HEK293 (cell line): ENCODE results near the gene PTPRG.

ENCODE experiments used
- CTCF ChIA-PET: fragments of 350-600 bp; formaldehyde crosslinking; extraction: SDS; loops from one replicate; lab custom pipeline; 2021; ENCODE audit warnings: antibody characterized with exemption; lab: Yijun Ruan, JAX
- POLR2A ChIA-PET: fragments of 300-600 bp; formaldehyde crosslinking; extraction: SDS; loops from one replicate; lab custom pipeline; 2020; ENCODE audit warnings: antibody characterized with exemption, inconsistent platforms; lab: Yijun Ruan, JAX
- H3K27ac ChIP-seq: fragments of 200-500 bp; sonication (Bioruptor generic); 2 replicates; pipeline ENCODE4 v1.5.1; 2014; ENCODE audit warnings: low read depth, low read length, control low read depth, inconsistent platforms; ENCODE audit errors: extremely low read depth
- H3K36me3 ChIP-seq, 2 experiments: fragments of 200-500 bp in 1 of 2; sonication (Bioruptor generic) in 1 of 2; 1 replicate in 1 of 2; 2 replicates in 1 of 2; pipeline ENCODE4 v1.5.1; 2014 to 2017; ENCODE audit warnings: inconsistent platforms in 2 of 2, low read length in 2 of 2; ENCODE audit not compliant: control insufficient read depth in 2 of 2, insufficient read depth in 1 of 2
- H3K4me1 ChIP-seq: fragments of 200-500 bp; sonication (Bioruptor generic); 2 replicates; pipeline ENCODE4 v1.5.1; 2014; ENCODE audit warnings: mild to moderate bottlenecking, low read length, inconsistent platforms; ENCODE audit not compliant: control insufficient read depth, insufficient read depth
- H3K4me3 ChIP-seq: 2 replicates; pipeline ENCODE4 v1.5.1; 2011; ENCODE audit warnings: low read depth, mild to moderate bottlenecking, control low read depth, low read length, moderate library complexity
- H3K9me3 ChIP-seq: fragments of 200-500 bp; sonication (Bioruptor generic); 2 replicates; pipeline ENCODE4 v1.5.1; 2014; ENCODE audit warnings: low read depth, low read length, inconsistent platforms; ENCODE audit not compliant: control insufficient read depth, insufficient read depth
- KLF9 ChIP-seq: fragments of 450-650 bp; formaldehyde crosslinking; IDR thresholded peaks from 2 replicates; pipeline ENCODE4 v1.5.1; 2016; ENCODE audit warnings: missing biosample characterization, missing genetic modification characterization, low read depth
- REPIN1 ChIP-seq: fragments of 450-650 bp; formaldehyde crosslinking; IDR thresholded peaks from 2 replicates; pipeline ENCODE4 v1.5.1; 2017; ENCODE audit warnings: missing biosample characterization, missing genetic modification characterization, low read depth
- TCF7L2 ChIP-seq: IDR thresholded peaks from 2 replicates; pipeline ENCODE4 v1.6.1; 2011; ENCODE audit warnings: low read depth, mild to moderate bottlenecking, inconsistent platforms, low read length, moderate library complexity, borderline replicate concordance
- ZBTB1 ChIP-seq: fragments of 450-650 bp; formaldehyde crosslinking; IDR thresholded peaks from 2 replicates; pipeline ENCODE4 v1.5.1; 2016; ENCODE audit warnings: missing biosample characterization, missing genetic modification characterization
- ZNF112 ChIP-seq: fragments of 450-650 bp; formaldehyde crosslinking; IDR thresholded peaks from 2 replicates; pipeline ENCODE4 v1.5.0; 2017; ENCODE audit warnings: missing biosample characterization, missing genetic modification characterization
- ZNF121 ChIP-seq: fragments of 450-650 bp; formaldehyde crosslinking; IDR thresholded peaks from 2 replicates; pipeline ENCODE4 v1.5.1; 2016; ENCODE audit warnings: missing biosample characterization, missing genetic modification characterization
- ZNF184 ChIP-seq: fragments of 450-650 bp; IDR thresholded peaks from 2 replicates; pipeline ENCODE4 v1.5.1; 2018; ENCODE audit warnings: missing biosample characterization, mild to moderate bottlenecking, missing genetic modification characterization
- ZNF23 ChIP-seq: fragments of 450-650 bp; formaldehyde crosslinking; IDR thresholded peaks from 2 replicates; pipeline ENCODE4 v1.5.1; 2016; ENCODE audit warnings: missing biosample characterization, missing genetic modification characterization, borderline replicate concordance
- ZNF239 ChIP-seq: fragments of 450-650 bp; formaldehyde crosslinking; IDR thresholded peaks from 2 replicates; pipeline ENCODE4 v1.5.1; 2016; ENCODE audit warnings: missing biosample characterization, missing genetic modification characterization
- ZNF341 ChIP-seq: fragments of 450-650 bp; formaldehyde crosslinking; IDR thresholded peaks from 2 replicates; pipeline ENCODE4; 2016; ENCODE audit warnings: low read depth, missing biosample characterization, missing genetic modification characterization
- ZNF501 ChIP-seq: fragments of 450-650 bp; formaldehyde crosslinking; IDR thresholded peaks from 2 replicates; pipeline ENCODE4 v1.5.1; 2016; ENCODE audit warnings: missing biosample characterization, missing genetic modification characterization
- ZNF514 ChIP-seq: fragments of 450-650 bp; formaldehyde crosslinking; IDR thresholded peaks from 2 replicates; pipeline ENCODE4 v1.5.1; 2016; ENCODE audit warnings: missing biosample characterization, missing genetic modification characterization
- ZNF549 ChIP-seq: fragments of 450-650 bp; IDR thresholded peaks from 2 replicates; pipeline ENCODE4 v1.5.1; 2018; ENCODE audit warnings: missing biosample characterization, missing genetic modification characterization, mild to moderate bottlenecking, inconsistent platforms, moderate library complexity
- ZNF596 ChIP-seq: fragments of 450-650 bp; IDR thresholded peaks from 2 replicates; pipeline ENCODE4 v1.5.0; 2018; ENCODE audit warnings: missing biosample characterization, mild to moderate bottlenecking, missing genetic modification characterization, moderate library complexity
- ZNF629 ChIP-seq: fragments of 450-650 bp; formaldehyde crosslinking; IDR thresholded peaks from 2 replicates; pipeline ENCODE4 v1.5.1; 2017; ENCODE audit warnings: missing biosample characterization, missing genetic modification characterization
- ZNF658 ChIP-seq: fragments of 450-650 bp; formaldehyde crosslinking; IDR thresholded peaks from 2 replicates; pipeline ENCODE4; 2016; ENCODE audit warnings: missing biosample characterization, missing genetic modification characterization
- ZNF777 ChIP-seq: fragments of 450-650 bp; formaldehyde crosslinking; IDR thresholded peaks from 2 replicates; pipeline ENCODE4 v1.5.1; 2017; ENCODE audit warnings: missing biosample characterization, missing genetic modification characterization, borderline replicate concordance
- TF ChIP-seq, protein P1 (sequence below): IDR thresholded peaks from 2 replicates; pipeline ENCODE4 v1.6.1; 2011; ENCODE audit warnings: mild to moderate bottlenecking, low read depth, low read length, borderline replicate concordance
- TF ChIP-seq, protein P2 (sequence below): fragments of 450-650 bp; formaldehyde crosslinking; optimal IDR thresholded peaks from 2 replicates; pipeline ENCODE3; 2016; ENCODE audit warnings: missing biosample characterization, mild to moderate bottlenecking, missing genetic modification characterization
- TF ChIP-seq, protein P3 (sequence below): fragments of 450-650 bp; formaldehyde crosslinking; IDR thresholded peaks from 2 replicates; pipeline ENCODE4 v1.5.1; 2016; ENCODE audit warnings: missing biosample characterization, missing genetic modification characterization
- TF ChIP-seq, protein P4 (sequence below): fragments of 450-650 bp; formaldehyde crosslinking; IDR thresholded peaks from 2 replicates; pipeline ENCODE4 v1.5.1; 2016; ENCODE audit warnings: missing biosample characterization, missing genetic modification characterization, borderline replicate concordance
- TF ChIP-seq, protein P5 (sequence below): fragments of 450-650 bp; formaldehyde crosslinking; IDR thresholded peaks from 2 replicates; pipeline ENCODE4 v1.5.1; 2017; ENCODE audit warnings: missing biosample characterization, missing genetic modification characterization
- TF ChIP-seq, protein P6 (sequence below): fragments of 450-650 bp; formaldehyde crosslinking; IDR thresholded peaks from 2 replicates; pipeline ENCODE4 v1.5.1; 2016; ENCODE audit warnings: missing biosample characterization, missing genetic modification characterization

The PTPRG gene

DNA sequence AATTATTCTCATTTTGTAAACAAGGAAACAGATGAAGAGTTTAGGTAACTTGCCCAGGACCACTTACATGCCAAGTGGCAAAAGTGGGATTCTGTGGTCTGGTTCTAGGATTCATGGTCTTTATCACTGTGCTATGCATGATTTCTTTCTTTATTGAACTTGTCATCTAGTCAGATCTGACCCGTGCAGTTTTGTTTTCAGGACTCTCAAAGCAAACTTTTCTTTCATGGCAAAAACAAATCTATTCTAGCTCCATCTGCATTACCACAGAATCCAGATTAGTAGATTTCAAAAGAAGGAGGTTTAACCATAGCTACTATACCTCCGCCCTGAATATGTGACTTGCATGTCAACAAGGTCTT is 404.4 kb downstream of the PTPRG start (continued):
- TF ChIP-seq ZNF23 (tag by site-specific recombination) (no peak), ZNF777 (no peak), ZNF184 (tag by site-specific recombination) (no peak), ZNF596 (tag by site-specific recombination) (no peak), REPIN1 (tag by site-specific recombination) (no peak)

DNA sequence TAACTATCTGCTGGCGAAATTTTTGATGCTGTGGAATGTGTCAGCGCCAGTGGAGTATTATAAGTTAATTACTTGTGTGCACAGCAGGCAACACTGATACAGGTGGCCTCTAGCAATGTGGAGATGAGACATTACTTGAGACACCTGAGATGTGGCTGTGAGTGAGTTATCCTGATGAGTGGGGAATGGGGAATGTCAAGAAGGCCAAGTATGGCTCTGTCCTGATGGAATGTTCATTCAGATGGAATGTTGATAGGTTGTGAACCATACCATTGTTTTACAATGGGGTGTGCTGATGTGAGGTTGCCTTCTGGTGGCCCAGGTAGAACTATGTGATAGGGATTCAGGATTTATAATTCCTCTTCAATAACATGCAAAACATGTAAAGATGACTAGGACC is 404.8 kb downstream of the PTPRG start:
- ChIA-PET POLR2A (no interaction called here), CTCF (no interaction called here)
- H3K9me3 ChIP-seq = no peaks in the 10 kb centered on the region
- no peaks in the 10 kb centered on the region for H3K4me1 ChIP-seq
- TF ChIP-seq ZNF658 (tag by site-specific recombination) (no peak), ZNF514 (tag by site-specific recombination) (no peak), TCF7L2 (no peak), ZNF112 (no peak)
- TF ChIP-seq, protein P1, sequence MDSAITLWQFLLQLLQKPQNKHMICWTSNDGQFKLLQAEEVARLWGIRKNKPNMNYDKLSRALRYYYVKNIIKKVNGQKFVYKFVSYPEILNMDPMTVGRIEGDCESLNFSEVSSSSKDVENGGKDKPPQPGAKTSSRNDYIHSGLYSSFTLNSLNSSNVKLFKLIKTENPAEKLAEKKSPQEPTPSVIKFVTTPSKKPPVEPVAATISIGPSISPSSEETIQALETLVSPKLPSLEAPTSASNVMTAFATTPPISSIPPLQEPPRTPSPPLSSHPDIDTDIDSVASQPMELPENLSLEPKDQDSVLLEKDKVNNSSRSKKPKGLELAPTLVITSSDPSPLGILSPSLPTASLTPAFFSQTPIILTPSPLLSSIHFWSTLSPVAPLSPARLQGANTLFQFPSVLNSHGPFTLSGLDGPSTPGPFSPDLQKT = no peak
- no peak overlapping the region for H3K4me3 ChIP-seq
- no peak overlapping the region for H3K27ac ChIP-seq
- H3K36me3 ChIP-seq = no peaks in the 10 kb centered on the region

DNA sequence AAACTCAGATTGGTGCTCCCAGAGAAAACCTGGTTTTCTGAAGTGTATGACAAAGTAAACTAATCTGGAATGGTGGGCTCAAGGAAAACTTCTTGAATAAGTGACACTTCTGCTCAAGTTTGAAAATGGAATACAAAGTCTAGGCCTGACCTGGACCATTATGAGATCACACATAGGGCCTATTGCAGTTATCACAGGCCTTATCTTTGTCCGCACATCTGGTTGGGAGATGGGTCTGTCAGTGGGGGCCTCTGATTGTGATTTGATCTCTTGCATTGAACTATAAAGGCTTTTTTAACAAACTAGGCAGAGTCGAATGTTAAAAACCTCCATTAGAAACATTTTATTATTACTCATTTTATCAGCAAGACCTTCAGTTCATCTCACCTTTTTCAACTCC is 405.6 kb downstream of the PTPRG start:
- Histone ChIP-seq H3K4me1 (no peaks in the 10 kb centered on the region), H3K9me3 (no peaks in the 10 kb centered on the region), H3K4me3 (no peak overlapping the region), H3K36me3 (no peaks in the 10 kb centered on the region), H3K27ac (no peak overlapping the region)
- CTCF ChIA-PET = no interaction called here
- POLR2A ChIA-PET = no interaction called here
- TF ChIP-seq ZNF121 (tag by site-specific recombination) (no peak), ZNF341 (tag by site-specific recombination) (no peak), ZNF629 (tag by site-specific recombination) (no peak), ZBTB1 (tag by site-specific recombination) (no peak), ZNF501 (tag by site-specific recombination) (no peak), ZNF549 (no peak), KLF9 (tag by site-specific recombination) (no peak), ZNF239 (tag by site-specific recombination) (no peak)
- TF ChIP-seq, protein P2, sequence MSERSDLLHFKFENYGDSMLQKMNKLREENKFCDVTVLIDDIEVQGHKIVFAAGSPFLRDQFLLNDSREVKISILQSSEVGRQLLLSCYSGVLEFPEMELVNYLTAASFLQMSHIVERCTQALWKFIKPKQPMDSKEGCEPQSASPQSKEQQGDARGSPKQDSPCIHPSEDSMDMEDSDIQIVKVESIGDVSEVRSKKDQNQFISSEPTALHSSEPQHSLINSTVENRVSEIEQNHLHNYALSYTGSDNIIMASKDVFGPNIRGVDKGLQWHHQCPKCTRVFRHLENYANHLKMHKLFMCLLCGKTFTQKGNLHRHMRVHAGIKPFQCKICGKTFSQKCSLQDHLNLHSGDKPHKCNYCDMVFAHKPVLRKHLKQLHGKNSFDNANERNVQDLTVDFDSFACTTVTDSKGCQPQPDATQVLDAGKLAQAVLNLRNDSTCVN (tag by site-specific recombination) = no peak
- TF ChIP-seq, protein P3, sequence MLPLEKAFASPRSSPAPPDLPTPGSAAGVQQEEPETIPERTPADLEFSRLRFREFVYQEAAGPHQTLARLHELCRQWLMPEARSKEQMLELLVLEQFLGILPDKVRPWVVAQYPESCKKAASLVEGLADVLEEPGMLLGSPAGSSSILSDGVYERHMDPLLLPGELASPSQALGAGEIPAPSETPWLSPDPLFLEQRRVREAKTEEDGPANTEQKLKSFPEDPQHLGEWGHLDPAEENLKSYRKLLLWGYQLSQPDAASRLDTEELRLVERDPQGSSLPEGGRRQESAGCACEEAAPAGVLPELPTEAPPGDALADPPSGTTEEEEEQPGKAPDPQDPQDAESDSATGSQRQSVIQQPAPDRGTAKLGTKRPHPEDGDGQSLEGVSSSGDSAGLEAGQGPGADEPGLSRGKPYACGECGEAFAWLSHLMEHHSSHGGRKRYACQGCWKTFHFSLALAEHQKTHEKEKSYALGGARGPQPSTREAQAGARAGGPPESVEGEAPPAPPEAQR (tag by site-specific recombination) = no peak
- TF ChIP-seq, protein P4, sequence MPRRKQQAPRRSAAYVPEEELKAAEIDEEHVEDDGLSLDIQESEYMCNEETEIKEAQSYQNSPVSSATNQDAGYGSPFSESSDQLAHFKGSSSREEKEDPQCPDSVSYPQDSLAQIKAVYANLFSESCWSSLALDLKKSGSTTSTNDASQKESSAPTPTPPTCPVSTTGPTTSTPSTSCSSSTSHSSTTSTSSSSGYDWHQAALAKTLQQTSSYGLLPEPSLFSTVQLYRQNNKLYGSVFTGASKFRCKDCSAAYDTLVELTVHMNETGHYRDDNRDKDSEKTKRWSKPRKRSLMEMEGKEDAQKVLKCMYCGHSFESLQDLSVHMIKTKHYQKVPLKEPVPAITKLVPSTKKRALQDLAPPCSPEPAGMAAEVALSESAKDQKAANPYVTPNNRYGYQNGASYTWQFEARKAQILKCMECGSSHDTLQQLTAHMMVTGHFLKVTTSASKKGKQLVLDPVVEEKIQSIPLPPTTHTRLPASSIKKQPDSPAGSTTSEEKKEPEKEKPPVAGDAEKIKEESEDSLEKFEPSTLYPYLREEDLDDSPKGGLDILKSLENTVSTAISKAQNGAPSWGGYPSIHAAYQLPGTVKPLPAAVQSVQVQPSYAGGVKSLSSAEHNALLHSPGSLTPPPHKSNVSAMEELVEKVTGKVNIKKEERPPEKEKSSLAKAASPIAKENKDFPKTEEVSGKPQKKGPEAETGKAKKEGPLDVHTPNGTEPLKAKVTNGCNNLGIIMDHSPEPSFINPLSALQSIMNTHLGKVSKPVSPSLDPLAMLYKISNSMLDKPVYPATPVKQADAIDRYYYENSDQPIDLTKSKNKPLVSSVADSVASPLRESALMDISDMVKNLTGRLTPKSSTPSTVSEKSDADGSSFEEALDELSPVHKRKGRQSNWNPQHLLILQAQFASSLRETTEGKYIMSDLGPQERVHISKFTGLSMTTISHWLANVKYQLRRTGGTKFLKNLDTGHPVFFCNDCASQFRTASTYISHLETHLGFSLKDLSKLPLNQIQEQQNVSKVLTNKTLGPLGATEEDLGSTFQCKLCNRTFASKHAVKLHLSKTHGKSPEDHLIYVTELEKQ = no peak
- TF ChIP-seq, protein P5, sequence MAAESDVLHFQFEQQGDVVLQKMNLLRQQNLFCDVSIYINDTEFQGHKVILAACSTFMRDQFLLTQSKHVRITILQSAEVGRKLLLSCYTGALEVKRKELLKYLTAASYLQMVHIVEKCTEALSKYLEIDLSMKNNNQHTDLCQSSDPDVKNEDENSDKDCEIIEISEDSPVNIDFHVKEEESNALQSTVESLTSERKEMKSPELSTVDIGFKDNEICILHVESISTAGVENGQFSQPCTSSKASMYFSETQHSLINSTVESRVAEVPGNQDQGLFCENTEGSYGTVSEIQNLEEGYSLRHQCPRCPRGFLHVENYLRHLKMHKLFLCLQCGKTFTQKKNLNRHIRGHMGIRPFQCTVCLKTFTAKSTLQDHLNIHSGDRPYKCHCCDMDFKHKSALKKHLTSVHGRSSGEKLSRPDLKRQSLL = no peak
- TF ChIP-seq, protein P6, sequence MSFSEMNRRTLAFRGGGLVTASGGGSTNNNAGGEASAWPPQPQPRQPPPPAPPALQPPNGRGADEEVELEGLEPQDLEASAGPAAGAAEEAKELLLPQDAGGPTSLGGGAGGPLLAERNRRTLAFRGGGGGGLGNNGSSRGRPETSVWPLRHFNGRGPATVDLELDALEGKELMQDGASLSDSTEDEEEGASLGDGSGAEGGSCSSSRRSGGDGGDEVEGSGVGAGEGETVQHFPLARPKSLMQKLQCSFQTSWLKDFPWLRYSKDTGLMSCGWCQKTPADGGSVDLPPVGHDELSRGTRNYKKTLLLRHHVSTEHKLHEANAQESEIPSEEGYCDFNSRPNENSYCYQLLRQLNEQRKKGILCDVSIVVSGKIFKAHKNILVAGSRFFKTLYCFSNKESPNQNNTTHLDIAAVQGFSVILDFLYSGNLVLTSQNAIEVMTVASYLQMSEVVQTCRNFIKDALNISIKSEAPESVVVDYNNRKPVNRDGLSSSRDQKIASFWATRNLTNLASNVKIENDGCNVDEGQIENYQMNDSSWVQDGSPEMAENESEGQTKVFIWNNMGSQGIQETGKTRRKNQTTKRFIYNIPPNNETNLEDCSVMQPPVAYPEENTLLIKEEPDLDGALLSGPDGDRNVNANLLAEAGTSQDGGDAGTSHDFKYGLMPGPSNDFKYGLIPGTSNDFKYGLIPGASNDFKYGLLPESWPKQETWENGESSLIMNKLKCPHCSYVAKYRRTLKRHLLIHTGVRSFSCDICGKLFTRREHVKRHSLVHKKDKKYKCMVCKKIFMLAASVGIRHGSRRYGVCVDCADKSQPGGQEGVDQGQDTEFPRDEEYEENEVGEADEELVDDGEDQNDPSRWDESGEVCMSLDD = no peak
